GM21515 (cell line): Measurements from ENCODE around the gene EXT2.

ENCODE experiments used
- ATAC-seq: cut with Tn5 transposase; IDR thresholded peaks from one replicate; pipeline ENCODE4 v1.9.1; 2021; ENCODE audit not compliant: unreplicated experiment

Gene EXT2

DNA sequence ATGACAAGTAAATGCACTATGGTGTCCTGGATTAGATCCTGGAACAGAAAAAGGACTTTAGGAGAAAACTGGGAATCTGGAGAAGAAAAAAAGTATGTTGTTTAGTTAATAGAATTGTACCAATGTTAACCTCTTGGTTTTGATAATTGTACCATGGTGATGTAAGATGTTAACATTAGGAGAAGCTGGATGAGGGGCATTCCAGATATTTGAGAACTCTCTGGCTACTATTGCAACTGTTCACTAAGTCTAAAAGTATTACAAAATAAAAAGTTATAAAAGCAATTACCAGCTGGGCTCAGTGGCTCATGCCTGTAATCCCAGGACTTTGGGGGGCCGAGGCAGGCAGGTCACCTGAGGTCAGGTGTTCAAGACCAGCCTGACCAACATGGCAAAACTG is 66.5 kb downstream of the EXT2 start:
- no peak for ATAC-seq

DNA sequence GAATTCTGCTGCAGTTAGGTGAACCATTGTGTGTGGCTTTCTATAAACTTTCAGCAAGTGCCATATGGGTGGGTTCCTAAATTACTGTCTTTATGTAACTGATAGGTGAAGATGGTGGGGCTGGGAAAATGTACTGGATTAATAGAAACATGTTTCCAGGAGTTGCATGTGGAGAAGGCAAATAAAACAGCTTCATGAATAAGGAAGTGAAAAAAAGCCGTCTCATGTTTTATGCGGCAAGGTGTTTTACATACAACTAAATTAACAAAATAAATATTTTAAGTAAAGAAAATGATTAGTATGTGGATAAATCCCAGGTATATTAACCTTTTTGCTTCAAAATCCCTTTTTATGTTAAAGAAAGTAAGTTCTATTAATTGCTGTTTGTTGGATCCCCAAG is 67.2 kb downstream of the EXT2 start:
- ATAC-seq: no peak

GRCh38 chr11:44165432-44165831 is 70.0 kb downstream of the EXT2 start:
- ATAC-seq: no peak

DNA sequence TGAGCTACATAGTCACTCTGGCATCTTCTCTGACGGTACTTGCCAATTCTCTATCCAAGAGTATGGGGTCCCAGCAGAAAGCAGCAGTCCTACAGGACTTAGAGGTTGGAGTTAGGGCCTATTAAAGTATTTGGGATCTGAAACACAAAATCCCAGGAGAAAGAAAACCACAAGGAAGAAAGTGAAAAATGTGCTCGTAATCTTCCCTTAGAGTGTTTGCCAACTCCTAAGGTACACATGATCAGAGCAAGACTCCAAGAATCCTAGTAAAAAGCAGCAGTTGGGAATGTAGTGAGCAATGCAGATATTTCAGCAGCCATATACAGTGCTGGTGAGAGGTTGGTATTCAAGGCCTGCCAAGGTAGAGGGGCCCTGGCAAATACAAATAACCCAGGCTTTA is 71.6 kb downstream of the EXT2 start:
- ATAC-seq: no peak

DNA sequence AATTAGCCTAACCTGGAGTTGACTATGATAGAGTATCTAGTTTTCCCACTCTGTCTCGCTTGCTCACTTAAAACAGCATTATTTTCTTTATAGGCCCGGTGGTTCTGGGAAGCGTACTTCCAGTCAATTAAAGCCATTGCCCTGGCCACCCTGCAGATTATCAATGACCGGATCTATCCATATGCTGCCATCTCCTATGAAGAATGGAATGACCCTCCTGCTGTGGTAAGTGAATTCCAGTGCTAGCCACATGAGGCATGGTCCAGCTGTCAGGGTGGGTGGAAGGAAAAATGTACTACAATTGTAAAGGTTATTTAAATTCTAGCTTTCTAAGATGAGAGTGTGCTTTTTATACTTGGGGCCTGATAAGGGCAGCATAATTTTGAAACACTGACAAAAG is 76.0 kb downstream of the EXT2 start:
- ATAC-seq: no peak

GRCh38 chr11:44172966-44173365 is 77.5 kb downstream of the EXT2 start:
- no peak for ATAC-seq

DNA sequence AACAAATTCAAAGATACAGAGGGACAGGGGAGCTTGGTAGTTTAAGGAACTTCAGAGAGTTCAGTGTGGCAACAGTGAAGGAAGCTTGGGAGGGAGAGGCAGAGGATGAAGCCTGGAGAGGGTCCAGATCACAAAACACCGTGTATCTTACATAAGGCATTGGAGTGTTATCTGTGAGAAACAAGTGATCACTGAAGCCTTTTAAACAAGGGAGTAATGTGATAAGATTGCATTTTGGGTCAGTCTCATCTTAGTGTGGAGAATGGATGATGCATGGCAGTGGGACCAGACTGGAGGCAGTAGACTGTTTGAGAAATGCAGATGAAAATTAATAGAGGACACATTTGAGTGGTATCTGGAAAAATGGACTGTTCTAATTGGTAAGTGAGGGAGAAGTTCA is 79.4 kb downstream of the EXT2 start:
- no peak for ATAC-seq

- ATAC-seq: no peak
Observed at GRCh38 chr11:44176546-44177213, 81.2 kb downstream of the EXT2 start.

- no peak for ATAC-seq
Observed at GRCh38 chr11:44177905-44178304, 82.4 kb downstream of the EXT2 start.

- no peak for ATAC-seq
Observed at GRCh38 chr11:44178381-44178780, 82.9 kb downstream of the EXT2 start.

- no peak for ATAC-seq
Observed at GRCh38 chr11:44179173-44179572, 83.7 kb downstream of the EXT2 start.

GRCh38 chr11:44180107-44180506 is 84.6 kb downstream of the EXT2 start:
- no peak for ATAC-seq

GRCh38 chr11:44185522-44185921 is 90.0 kb downstream of the EXT2 start:
- no peak for ATAC-seq

GRCh38 chr11:44186321-44186930 is 90.9 kb downstream of the EXT2 start:
- ATAC-seq: no peak

- no peak for ATAC-seq
Observed at GRCh38 chr11:44188643-44189042, 93.2 kb downstream of the EXT2 start.

DNA sequence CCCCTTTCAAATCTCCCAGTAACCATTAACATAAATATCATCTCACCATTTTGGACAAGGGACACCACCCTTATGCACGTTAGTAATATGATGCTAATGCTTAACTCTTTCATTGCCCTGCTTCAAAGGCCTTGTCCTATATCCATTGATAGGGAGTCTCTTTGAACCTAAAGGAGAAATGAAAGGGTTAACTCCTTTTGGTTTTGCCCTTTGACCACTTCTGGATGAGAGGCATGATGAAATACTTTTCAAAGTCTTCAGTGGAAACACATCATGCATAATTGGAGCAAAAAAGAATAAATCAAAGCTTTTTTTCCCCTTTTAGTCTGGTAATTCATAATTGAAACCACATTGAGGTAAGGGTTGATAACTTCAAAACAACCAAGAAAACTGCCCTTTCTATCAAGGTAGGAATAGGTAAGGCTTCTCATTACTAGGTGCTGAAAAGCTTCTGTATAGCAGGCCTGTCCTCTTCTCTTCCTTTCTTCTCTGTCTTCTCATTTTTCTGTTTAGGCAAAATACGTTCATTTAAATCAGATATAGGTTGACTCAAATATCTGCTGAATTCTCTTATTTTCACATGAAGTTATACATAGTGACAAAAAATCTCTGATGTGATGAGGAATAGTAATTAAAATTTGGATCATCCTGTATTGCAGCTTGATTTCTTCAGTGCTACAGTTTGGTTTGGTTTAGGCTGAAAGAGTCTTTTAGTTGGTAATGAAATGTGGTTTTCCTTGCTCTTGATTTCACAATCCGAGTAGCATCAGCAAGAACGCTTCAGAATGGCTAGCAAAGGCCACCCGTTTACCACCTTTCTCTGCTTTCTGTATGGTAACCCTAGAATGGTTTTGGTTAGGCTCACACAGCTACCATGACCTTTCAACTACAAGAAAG is 94.8 kb downstream of the EXT2 start:
- no peak for ATAC-seq

GRCh38 chr11:44190883-44191230 is 95.4 kb downstream of the EXT2 start:
- ATAC-seq: no peak

DNA sequence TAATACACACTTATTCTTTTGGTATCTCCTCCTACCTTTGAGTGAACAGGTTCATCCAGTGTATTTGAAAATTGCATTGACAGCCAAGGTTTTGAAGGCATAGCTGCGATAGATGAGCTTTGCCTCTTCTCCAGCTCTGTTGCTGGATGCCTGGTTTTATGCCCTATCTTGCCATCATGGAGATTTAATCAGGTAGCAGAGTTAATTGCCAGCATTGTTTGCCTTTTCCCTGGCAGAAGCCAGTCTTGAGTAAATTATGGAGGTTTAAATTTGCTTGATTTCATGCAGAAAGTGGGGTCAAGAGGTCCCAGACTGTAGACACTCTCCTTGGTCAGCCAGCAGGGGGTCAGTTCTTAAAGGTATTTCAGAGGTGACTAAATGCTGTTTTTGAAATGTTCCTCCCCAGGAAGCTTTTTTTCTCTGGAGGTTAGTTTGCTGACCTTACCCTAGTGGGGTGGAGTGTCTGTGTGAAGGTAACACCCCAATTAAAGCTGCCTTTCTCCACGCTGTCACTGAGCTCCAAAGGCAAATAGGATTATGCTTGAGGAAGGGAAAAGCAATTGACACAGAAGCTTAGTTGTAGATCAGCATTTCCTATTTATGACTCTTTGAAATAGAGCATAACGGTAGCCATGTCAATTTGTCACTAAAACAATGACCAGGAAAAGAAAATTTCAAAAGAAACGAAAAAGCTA is 96.0 kb downstream of the EXT2 start:
- no peak for ATAC-seq

- no peak for ATAC-seq
Observed at GRCh38 chr11:44192017-44192385, 96.5 kb downstream of the EXT2 start.

DNA sequence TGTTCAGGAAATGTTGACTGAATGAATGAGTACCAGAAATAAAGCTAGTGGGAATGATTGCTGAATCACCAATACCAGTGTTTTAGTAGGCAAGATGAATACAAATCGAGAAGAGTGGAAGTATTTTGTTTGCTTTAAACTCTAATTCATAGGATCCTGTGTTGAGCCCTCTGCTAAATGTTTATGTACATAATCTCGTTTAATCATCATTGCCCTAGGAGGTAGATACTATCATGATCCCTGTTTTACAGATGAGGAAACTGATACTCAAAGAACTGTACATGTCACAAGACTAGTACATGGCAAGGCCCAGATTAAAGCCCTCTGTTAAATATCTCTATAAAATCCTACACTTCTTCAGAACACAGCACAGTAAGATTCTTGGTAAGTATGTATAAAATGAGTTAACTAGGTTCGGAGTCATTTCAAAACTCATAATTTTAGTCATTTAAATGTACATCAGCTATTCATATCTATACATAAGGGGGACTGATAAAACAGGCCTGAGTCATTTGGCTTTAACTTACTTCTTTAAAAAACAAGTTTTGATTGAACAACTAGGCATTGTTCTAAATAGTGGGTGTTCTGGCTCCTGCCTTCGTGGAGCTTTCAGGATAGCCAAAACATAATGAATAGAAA is 97.1 kb downstream of the EXT2 start:
- no peak for ATAC-seq

GRCh38 chr11:44193856-44194255 is 98.4 kb downstream of the EXT2 start:
- no peak for ATAC-seq
